Body of pancreas (tissue), 4 donors: Measurements from ENCODE around the gene TTLL11.

Source experiments
- POLR2A ChIP-seq, 3 donors: fragments of 450-650 bp; IDR thresholded peaks; one replicate each; pipeline ENCODE4 v1.6.1; 2016; ENCODE audit warnings: antibody characterized with exemption in 3 of 3, mild to moderate bottlenecking in 2 of 3
- TF ChIP-seq, protein P1 (sequence below), 7 experiments: fragments of 450-650 bp in 4 of 7; fragments of 200-600 bp in 3 of 7; sonication (generic) in 3 of 7; IDR thresholded peaks; one replicate each; pipeline ENCODE4 v1.5.1; 2016 to 2019; ENCODE audit warnings: antibody characterized with exemption in 7 of 7

DNA sequence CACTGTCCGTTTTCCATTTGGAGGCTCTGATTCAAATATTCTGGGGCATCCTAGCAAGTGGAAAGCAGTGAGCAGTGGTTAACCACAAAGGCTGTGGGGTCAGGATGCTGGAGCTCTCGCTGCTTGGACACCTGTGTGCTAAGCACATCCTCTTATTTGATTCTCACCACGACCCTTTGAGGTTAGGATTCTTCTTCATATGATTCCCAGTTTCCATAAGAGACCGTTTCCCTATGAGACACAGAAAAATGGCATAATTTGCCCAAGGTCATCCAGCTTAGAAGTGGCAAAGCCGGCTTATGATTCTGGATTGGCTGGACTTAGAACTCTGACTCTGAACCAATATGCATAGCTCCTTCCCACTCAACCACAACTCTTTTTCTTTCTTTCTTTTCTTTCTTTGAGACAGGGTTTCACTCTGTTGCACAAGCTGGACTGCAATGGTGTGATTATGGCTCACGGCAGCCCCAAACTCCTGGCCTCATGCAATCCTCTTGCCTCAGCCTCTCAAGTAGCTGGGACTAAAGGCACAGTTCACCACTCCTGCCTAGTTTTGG lies 207.7 kb downstream of the TTLL11 start:
- TF ChIP-seq, protein P1, sequence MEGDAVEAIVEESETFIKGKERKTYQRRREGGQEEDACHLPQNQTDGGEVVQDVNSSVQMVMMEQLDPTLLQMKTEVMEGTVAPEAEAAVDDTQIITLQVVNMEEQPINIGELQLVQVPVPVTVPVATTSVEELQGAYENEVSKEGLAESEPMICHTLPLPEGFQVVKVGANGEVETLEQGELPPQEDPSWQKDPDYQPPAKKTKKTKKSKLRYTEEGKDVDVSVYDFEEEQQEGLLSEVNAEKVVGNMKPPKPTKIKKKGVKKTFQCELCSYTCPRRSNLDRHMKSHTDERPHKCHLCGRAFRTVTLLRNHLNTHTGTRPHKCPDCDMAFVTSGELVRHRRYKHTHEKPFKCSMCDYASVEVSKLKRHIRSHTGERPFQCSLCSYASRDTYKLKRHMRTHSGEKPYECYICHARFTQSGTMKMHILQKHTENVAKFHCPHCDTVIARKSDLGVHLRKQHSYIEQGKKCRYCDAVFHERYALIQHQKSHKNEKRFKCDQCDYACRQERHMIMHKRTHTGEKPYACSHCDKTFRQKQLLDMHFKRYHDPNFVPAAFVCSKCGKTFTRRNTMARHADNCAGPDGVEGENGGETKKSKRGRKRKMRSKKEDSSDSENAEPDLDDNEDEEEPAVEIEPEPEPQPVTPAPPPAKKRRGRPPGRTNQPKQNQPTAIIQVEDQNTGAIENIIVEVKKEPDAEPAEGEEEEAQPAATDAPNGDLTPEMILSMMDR (IDR thresholded peaks at IDR 0.05), result no peak
- no peak for TF ChIP-seq POLR2A (IDR thresholded peaks at IDR 0.05)
